SK-N-SH (cell line): ENCODE results near the gene STX18. TPM values are rescaled to one million over a fixed set of nuclear protein-coding genes. Genes with fewer than 3 reads are reported as not detected.

Source experiments
- CTCF ChIA-PET: fragments of 300-600, 350-600 bp; formaldehyde crosslinking; extraction: SDS; loops from one replicate; lab custom pipeline; 2021; lab: Yijun Ruan, JAX
- POLR2A ChIA-PET: fragments of 350-600 bp; sonication (Branson Sonifier 250); formaldehyde crosslinking; extraction: SDS; loops from one replicate; lab custom pipeline; 2020; ENCODE audit warnings: antibody characterized with exemption, inconsistent platforms; lab: Yijun Ruan, JAX
- DNase-seq: peaks from one replicate; pipeline ENCODE4 v3.0.0; 2012
- H2AFZ ChIP-seq: fragments of 200-600 bp; sonication (generic); 2 replicates; pipeline ENCODE4 v1.8.1; 2016; ENCODE audit warnings: antibody characterized with exemption, mild to moderate bottlenecking, low read depth
- H3F3A ChIP-seq: fragments of 200-600 bp; sonication (generic); replicated peaks from 2 replicates; pipeline ENCODE3; 2016; ENCODE audit warnings: antibody characterized with exemption, mild to moderate bottlenecking; ENCODE audit not compliant: insufficient read depth
- H3K27ac ChIP-seq, 2 experiments: fragments of 200-500 bp in 1 of 2; fragments of 200-600 bp in 1 of 2; sonication (Bioruptor generic) in 1 of 2; sonication (generic), shearing (Covaris generic) in 1 of 2; 2 replicates each; pipeline versions ENCODE4 v1.5.1 to v1.6.1; 2014 to 2016; ENCODE audit warnings: low read depth in 2 of 2, inconsistent platforms in 1 of 2, low read length in 1 of 2, mild to moderate bottlenecking in 1 of 2, mixed read lengths in 1 of 2
- H3K27me3 ChIP-seq: fragments of 200-600 bp; sonication (generic), shearing (Covaris generic); 2 replicates; pipeline ENCODE4 v1.6.1; 2016; ENCODE audit warnings: mixed run types; ENCODE audit not compliant: insufficient read depth
- H3K36me3 ChIP-seq, 2 experiments: fragments of 200-500 bp in 1 of 2; fragments of 200-600 bp in 1 of 2; sonication (Bioruptor generic) in 1 of 2; sonication (generic) in 1 of 2; replicated peaks in 1 of 2; 2 replicates each; pipeline versions ENCODE3 to v1.5.1; 2014 to 2016; ENCODE audit warnings: low read length in 1 of 2, mild to moderate bottlenecking in 1 of 2; ENCODE audit not compliant: insufficient read depth in 2 of 2, control insufficient read depth in 1 of 2
- H3K4me1 ChIP-seq, 2 experiments: fragments of 200-500 bp in 1 of 2; fragments of 200-600 bp in 1 of 2; sonication (Bioruptor generic) in 1 of 2; sonication (generic), shearing (Covaris generic) in 1 of 2; 2 replicates each; pipeline versions ENCODE4 v1.5.1 to v1.6.1; 2014 to 2016; ENCODE audit warnings: low read depth in 1 of 2, low read length in 1 of 2, mixed run types in 1 of 2; ENCODE audit not compliant: insufficient read depth in 2 of 2, control insufficient read depth in 1 of 2
- H3K4me2 ChIP-seq: fragments of 200-600 bp; sonication (generic), shearing (Covaris generic); 2 replicates; pipeline ENCODE4 v1.6.1; 2017; ENCODE audit warnings: mixed run types
- H3K4me3 ChIP-seq, 2 experiments: fragments of 200-500 bp in 1 of 2; fragments of 200-600 bp in 1 of 2; sonication (Bioruptor generic) in 1 of 2; sonication (generic), shearing (Covaris generic) in 1 of 2; 2 replicates each; pipeline versions ENCODE4 v1.5.1 to v1.8.1; 2014 to 2016; ENCODE audit warnings: low read depth in 2 of 2, inconsistent platforms in 1 of 2, low read length in 1 of 2, mild to moderate bottlenecking in 1 of 2, mixed read lengths in 1 of 2, moderate library complexity in 1 of 2
- H3K79me2 ChIP-seq: fragments of 200-600 bp; sonication (generic); 2 replicates; pipeline ENCODE4 v1.8.1; 2017; ENCODE audit warnings: mild to moderate bottlenecking; ENCODE audit not compliant: insufficient read depth
- H3K9ac ChIP-seq: fragments of 200-600 bp; sonication (generic); 2 replicates; pipeline ENCODE4 v1.6.1; 2017; ENCODE audit warnings: mixed run types
- H3K9me2 ChIP-seq: fragments of 200-600 bp; sonication (generic); 2 replicates; pipeline ENCODE4 v1.6.1; 2017; ENCODE audit warnings: mixed run types
- H3K9me3 ChIP-seq: fragments of 200-600 bp; sonication (generic); 2 replicates; pipeline ENCODE4 v1.6.1; 2017; ENCODE audit warnings: mixed run types, mild to moderate bottlenecking, moderate library complexity
- H4K20me1 ChIP-seq: fragments of 200-600 bp; sonication (generic); 2 replicates; pipeline ENCODE4 v1.6.1; 2017; ENCODE audit warnings: mild to moderate bottlenecking, mixed run types; ENCODE audit not compliant: insufficient read depth
- CTCF ChIP-seq: fragments of 200-600 bp; sonication (generic); IDR thresholded peaks from 2 replicates; pipeline ENCODE4 v1.6.1; 2017; ENCODE audit warnings: antibody characterized with exemption, mild to moderate bottlenecking, moderate library complexity
- ELF1 ChIP-seq: IDR thresholded peaks from 2 replicates; pipeline ENCODE4 v1.4.0; 2012
- FOSL2 ChIP-seq: IDR thresholded peaks from 2 replicates; pipeline ENCODE4 v1.4.0; 2012; ENCODE audit warnings: low read depth, mild to moderate bottlenecking, moderate library complexity, borderline replicate concordance
- FOXJ3 ChIP-seq: sonication (generic); formaldehyde crosslinking; IDR thresholded peaks from 2 replicates; pipeline ENCODE4 v1.5.1; 2020; ENCODE audit warnings: mild to moderate bottlenecking, missing genetic modification reagents
- FOXM1 ChIP-seq: IDR thresholded peaks from 2 replicates; pipeline ENCODE4 v1.4.0; 2012; ENCODE audit warnings: low read depth, mild to moderate bottlenecking
- GABPA ChIP-seq: IDR thresholded peaks from 2 replicates; pipeline ENCODE4 v1.4.0; 2012; ENCODE audit warnings: low read depth, mild to moderate bottlenecking
- GATA2 ChIP-seq: sonication (generic); formaldehyde crosslinking; IDR thresholded peaks from 2 replicates; pipeline ENCODE4 v1.5.0; 2020; ENCODE audit warnings: mild to moderate bottlenecking, missing genetic modification reagents
- MAX ChIP-seq: IDR thresholded peaks from 2 replicates; pipeline ENCODE4 v1.4.0; 2012; ENCODE audit warnings: low read depth
- MXI1 ChIP-seq: IDR thresholded peaks from 2 replicates; pipeline ENCODE4 v1.6.1; 2012; ENCODE audit warnings: mild to moderate bottlenecking, low read depth, low read length, improper control_type of control experiment
- NFIC ChIP-seq: IDR thresholded peaks from 2 replicates; pipeline ENCODE4 v1.4.0; 2012; ENCODE audit warnings: borderline replicate concordance
- RCOR1 ChIP-seq: fragments of 150-350 bp; IDR thresholded peaks from 2 replicates; pipeline ENCODE4 v1.6.1; 2017; ENCODE audit warnings: antibody characterized with exemption, low read length
- RFX5 ChIP-seq: IDR thresholded peaks from 2 replicates; pipeline ENCODE4 v1.6.1; 2012; ENCODE audit warnings: mild to moderate bottlenecking, improper control_type of control experiment, low read length
- RXRA ChIP-seq: IDR thresholded peaks from 2 replicates; pipeline ENCODE4 v1.4.0; 2012; ENCODE audit warnings: low read depth, mild to moderate bottlenecking, borderline replicate concordance
- SIN3A ChIP-seq: IDR thresholded peaks from 2 replicates; pipeline ENCODE4 v1.6.1; 2012; ENCODE audit warnings: low read depth, mild to moderate bottlenecking, low read length, moderate library complexity, borderline replicate concordance
- SMC3 ChIP-seq: IDR thresholded peaks from 2 replicates; pipeline ENCODE4 v1.6.1; 2012; ENCODE audit warnings: low read depth, low read length, improper control_type of control experiment
- TAF1 ChIP-seq: IDR thresholded peaks from 2 replicates; pipeline ENCODE4 v1.6.1; 2012; ENCODE audit warnings: low read depth, mild to moderate bottlenecking, low read length, moderate library complexity, borderline replicate concordance
- YY1 ChIP-seq: IDR thresholded peaks from 2 replicates; pipeline ENCODE4 v1.4.0; 2012; ENCODE audit warnings: low read depth, mild to moderate bottlenecking
- WGBS: methylation state at CpG from one replicate; pipeline ENCODE4 v1.1.6; 2017; ENCODE audit warnings: low lambda C conversion rate; 5-methylcytosine and 5-hydroxymethylcytosine counted together
- polyA plus RNA-seq, 3 experiments: library from polyadenylated mRNA; depleted of rRNA; stranded (reverse); fragments of >200 nt; gene quantifications; 2 replicates each; pipeline ENCODE4 v1.2.3, GENCODE V29; 2012
- TF ChIP-seq, protein P1 (sequence below): fragments of 150-350 bp; IDR thresholded peaks from 2 replicates; pipeline ENCODE4 v1.6.1; 2016; ENCODE audit warnings: mild to moderate bottlenecking, low read depth, low read length
- TF ChIP-seq, protein P2 (sequence below): IDR thresholded peaks from 2 replicates; pipeline ENCODE4 v1.4.0; 2012; ENCODE audit warnings: low read depth, borderline replicate concordance

Gene STX18
- polyA plus RNA-seq, 1 of the 3 experiments (the other 2 are of a cell fraction): 17.3 TPM

DNA sequence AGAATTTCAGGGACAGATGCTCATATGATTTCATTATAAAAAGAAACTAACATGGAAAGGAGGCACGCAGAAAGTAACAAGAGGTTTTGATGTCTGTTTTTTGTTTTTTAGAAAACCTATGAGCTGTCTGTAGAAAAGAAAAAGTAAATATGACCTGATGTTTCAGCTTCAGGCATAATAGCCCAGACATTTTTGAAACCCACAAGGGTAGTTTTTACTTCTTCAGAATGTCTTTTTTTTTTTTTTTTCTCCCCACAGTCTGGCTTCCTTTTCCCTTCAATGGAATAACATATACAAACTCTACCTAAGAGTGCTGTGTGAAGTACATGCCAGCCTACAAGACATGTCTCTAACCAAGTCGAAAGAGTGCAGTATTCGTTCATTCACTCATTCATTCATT is 18.3 kb upstream of the STX18 start:
- Histone ChIP-seq H3K79me2 (no peaks in the 10 kb centered on the region), H3K9me2 (no peaks in the 10 kb centered on the region), H3K9me3 (no peaks in the 10 kb centered on the region), H3K27ac (no peak overlapping the region), H3K9ac (no peak overlapping the region), H3K4me2 (no peak overlapping the region), H3K27me3 (no peaks in the 10 kb centered on the region), H3K36me3 (no peaks in the 10 kb centered on the region), H3F3A (no peaks in the 10 kb centered on the region), H3K4me1 (no peaks in the 10 kb centered on the region), H3K4me3 (no peak overlapping the region), H4K20me1 (no peaks in the 10 kb centered on the region), H2AFZ (no peak overlapping the region)
- TF ChIP-seq SIN3A: no peak
- TF ChIP-seq RFX5: no peak
- TF ChIP-seq, protein P1, sequence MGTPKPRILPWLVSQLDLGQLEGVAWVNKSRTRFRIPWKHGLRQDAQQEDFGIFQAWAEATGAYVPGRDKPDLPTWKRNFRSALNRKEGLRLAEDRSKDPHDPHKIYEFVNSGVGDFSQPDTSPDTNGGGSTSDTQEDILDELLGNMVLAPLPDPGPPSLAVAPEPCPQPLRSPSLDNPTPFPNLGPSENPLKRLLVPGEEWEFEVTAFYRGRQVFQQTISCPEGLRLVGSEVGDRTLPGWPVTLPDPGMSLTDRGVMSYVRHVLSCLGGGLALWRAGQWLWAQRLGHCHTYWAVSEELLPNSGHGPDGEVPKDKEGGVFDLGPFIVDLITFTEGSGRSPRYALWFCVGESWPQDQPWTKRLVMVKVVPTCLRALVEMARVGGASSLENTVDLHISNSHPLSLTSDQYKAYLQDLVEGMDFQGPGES: no peak
- no peak for TF ChIP-seq MAX
- no peak for TF ChIP-seq MXI1
- no peak for TF ChIP-seq GABPA
- TF ChIP-seq ELF1: no peak
- no peak for TF ChIP-seq FOXJ3
- TF ChIP-seq GATA2 (CRISPR knock-in tag): no peak
- no peak for TF ChIP-seq CTCF
- no peak for TF ChIP-seq NFIC
- no peak for TF ChIP-seq FOXM1
- TF ChIP-seq, protein P2, sequence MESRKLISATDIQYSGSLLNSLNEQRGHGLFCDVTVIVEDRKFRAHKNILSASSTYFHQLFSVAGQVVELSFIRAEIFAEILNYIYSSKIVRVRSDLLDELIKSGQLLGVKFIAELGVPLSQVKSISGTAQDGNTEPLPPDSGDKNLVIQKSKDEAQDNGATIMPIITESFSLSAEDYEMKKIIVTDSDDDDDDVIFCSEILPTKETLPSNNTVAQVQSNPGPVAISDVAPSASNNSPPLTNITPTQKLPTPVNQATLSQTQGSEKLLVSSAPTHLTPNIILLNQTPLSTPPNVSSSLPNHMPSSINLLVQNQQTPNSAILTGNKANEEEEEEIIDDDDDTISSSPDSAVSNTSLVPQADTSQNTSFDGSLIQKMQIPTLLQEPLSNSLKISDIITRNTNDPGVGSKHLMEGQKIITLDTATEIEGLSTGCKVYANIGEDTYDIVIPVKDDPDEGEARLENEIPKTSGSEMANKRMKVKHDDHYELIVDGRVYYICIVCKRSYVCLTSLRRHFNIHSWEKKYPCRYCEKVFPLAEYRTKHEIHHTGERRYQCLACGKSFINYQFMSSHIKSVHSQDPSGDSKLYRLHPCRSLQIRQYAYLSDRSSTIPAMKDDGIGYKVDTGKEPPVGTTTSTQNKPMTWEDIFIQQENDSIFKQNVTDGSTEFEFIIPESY: no peak
- CTCF ChIA-PET: no interaction called here
- POLR2A ChIA-PET: interaction anchor here (0.6 kb wide), 1 partner anchor 18 kb away, joined by 3 read pairs; no protein-coding TSS in a partner anchor
- 80% methylated on average over 3 of the region's 3 CpGs for WGBS
- DNase-seq: no peak

GRCh38 chr4:4559596-4559995 is 17.7 kb upstream of the STX18 start:
- Histone ChIP-seq H3F3A (no peaks in the 10 kb centered on the region), H3K27ac (no peak overlapping the region), H3K27me3 (no peaks in the 10 kb centered on the region), H3K9me3 (no peaks in the 10 kb centered on the region), H3K4me1 (no peaks in the 10 kb centered on the region)
- TF ChIP-seq SMC3: no peak
- no peak for TF ChIP-seq RXRA
- no peak for TF ChIP-seq TAF1
- no peak for TF ChIP-seq YY1
- no peak for TF ChIP-seq MAX
- no peak for TF ChIP-seq FOSL2
- TF ChIP-seq FOXM1: no peak
- TF ChIP-seq RCOR1: no peak
- TF ChIP-seq, all 33 proteins: peak for 0
- no peak for DNase-seq
- Histone ChIP-seq H4K20me1 (no peaks in the 10 kb centered on the region), H3K4me2 (no peak overlapping the region), H3K4me3 (no peak overlapping the region), H3K9ac (no peak overlapping the region), H3K9me2 (no peaks in the 10 kb centered on the region), H3K79me2 (no peaks in the 10 kb centered on the region), H2AFZ (no peak overlapping the region), H3K36me3 (no peaks in the 10 kb centered on the region)
- ChIA-PET POLR2A (interaction anchor here (0.6 kb wide), 1 partner anchor 17 kb away, joined by 3 read pairs; no protein-coding TSS in a partner anchor), CTCF (interaction anchor here (1.5 kb wide), 1 partner anchor 221 kb away, joined by 3 read pairs; no protein-coding TSS in a partner anchor)
- WGBS: 67% methylated on average over 6 of the region's 6 CpGs
